Measurements from ENCODE around the gene NHEJ1. TPM values are rescaled to one million over a fixed set of nuclear protein-coding genes. Genes with fewer than 3 reads are reported as not detected.

NHEJ1 gene
- total RNA-seq, 4 donors from 2014 or later: 13.2 to 20.9 (median 18.4) TPM

GRCh38 chr2:219076253-219076652 lies 84.4 kb downstream of the NHEJ1 start:
- 96 to 98% methylated on average over 3 of the region's 3 CpGs for WGBS, 2 donors
- DNase-seq (ENCODE audit: low spot score in 2 of 2): no peak
- no peak overlapping the region for H3K4me3 ChIP-seq (ENCODE audit: low read depth, poor library complexity, severe bottlenecking)
- TF ChIP-seq CTCF (IDR thresholded peaks at IDR 0.05): no peak
- no peak for TF ChIP-seq POLR2A (IDR thresholded peaks at IDR 0.05)
- intact Hi-C loops (cut with DNase I; ENCODE audit: low total_unique reads): no loop called here

- DNase-seq (ENCODE audit: low spot score in 2 of 2): peak in 1 of 2 donors; percentile 45
- WGBS, 2 donors: 62 to 64% methylated on average over 14 of the region's 14 CpGs
- TF ChIP-seq CTCF (IDR thresholded peaks at IDR 0.05): no peak
- TF ChIP-seq POLR2A (IDR thresholded peaks at IDR 0.05): no peak
- intact Hi-C loops (cut with DNase I; ENCODE audit: low total_unique reads): no loop called here
- H3K4me3 ChIP-seq (ENCODE audit: low read depth, poor library complexity, severe bottlenecking): no peak overlapping the region
Measured at GRCh38 chr2:219073413-219074129, 87.0 kb downstream of the NHEJ1 start.

- H3K4me3 ChIP-seq (ENCODE audit: low read depth, poor library complexity, severe bottlenecking): no peak overlapping the region
- 88 to 90% methylated on average over 9 of the region's 9 CpGs for WGBS, 2 donors
- intact Hi-C loops (cut with DNase I; ENCODE audit: low total_unique reads): no loop called here
- no peak for TF ChIP-seq POLR2A (IDR thresholded peaks at IDR 0.05)
- TF ChIP-seq CTCF (IDR thresholded peaks at IDR 0.05): no peak
- peak in 1 of 2 donors; percentile 40 for DNase-seq (ENCODE audit: low spot score in 2 of 2)
Measured at GRCh38 chr2:219072741-219073250, 87.8 kb downstream of the NHEJ1 start.

GRCh38 chr2:219071131-219071816 lies 89.3 kb downstream of the NHEJ1 start:
- WGBS, 2 donors: 80 to 84% methylated on average over 6 of the region's 6 CpGs

GRCh38 chr2:219065484-219065883 lies 95.1 kb downstream of the NHEJ1 start:
- 85 to 92% methylated on average over 1 of the region's 1 CpG for WGBS, 2 donors

More at GRCh38 chr2:219071131-219071816, 89.3 kb downstream of the NHEJ1 start:
- TF ChIP-seq CTCF (IDR thresholded peaks at IDR 0.05) (no peak), POLR2A (IDR thresholded peaks at IDR 0.05) (no peak)
- H3K4me3 ChIP-seq (ENCODE audit: low read depth, poor library complexity, severe bottlenecking): no peak overlapping the region
- intact Hi-C loops (cut with DNase I; ENCODE audit: low total_unique reads): no loop called here
- DNase-seq (ENCODE audit: low spot score in 2 of 2): peak in 1 of 2 donors; percentile 45

More at GRCh38 chr2:219065484-219065883, 95.1 kb downstream of the NHEJ1 start:
- intact Hi-C loops (cut with DNase I; ENCODE audit: low total_unique reads): loop anchor here (10.0 kb wide), 1 partner anchor 259 kb away; no protein-coding TSS in a partner anchor
- no peak for DNase-seq (ENCODE audit: low spot score in 2 of 2)
- no peak overlapping the region for H3K4me3 ChIP-seq (ENCODE audit: low read depth, poor library complexity, severe bottlenecking)
- TF ChIP-seq CTCF (IDR thresholded peaks at IDR 0.05): no peak
- TF ChIP-seq POLR2A (IDR thresholded peaks at IDR 0.05): no peak
